Lower leg skin (tissue), 3 donors: ENCODE data around the gene IL22.

Experiments
- CTCF ChIP-seq, 3 donors: fragments of 450-650 bp; IDR thresholded peaks; one replicate each; pipeline ENCODE4 v1.5.1; 2016; ENCODE audit warnings: antibody characterized with exemption in 3 of 3, mild to moderate bottlenecking in 3 of 3, moderate library complexity in 2 of 3
- POLR2A ChIP-seq, 2 donors: fragments of 450-650 bp; IDR thresholded peaks; one replicate each; pipeline ENCODE4 v1.6.1; 2016 to 2017; ENCODE audit warnings: antibody characterized with exemption in 2 of 2, mild to moderate bottlenecking in 1 of 2, moderate library complexity in 1 of 2

- TF ChIP-seq CTCF (IDR thresholded peaks at IDR 0.05) (no peak), POLR2A (IDR thresholded peaks at IDR 0.05) (no peak)
These were observed 19.3 kb upstream of the IL22 start for GRCh38 chr12:68272732-68273131.
